Gastroesophageal sphincter (tissue), 4 donors: Measurements from ENCODE around the gene ANKRD13B. TPM values are rescaled to one million over a fixed set of nuclear protein-coding genes. Genes with fewer than 3 reads are reported as not detected.

Source experiments
- ATAC-seq: fragments of 150-250 bp; one replicate; pipeline ENCODE4 v1.9.1; 2016; ENCODE audit warnings: mild to moderate bottlenecking, moderate library complexity
- H3K27ac ChIP-seq, 4 donors: fragments of 200-600 bp; sonication (generic) in 3 of 4; 1 replicate in 3 of 4; 2 replicates in 1 of 4; pipeline ENCODE4 v1.5.1; 2016 to 2019
- H3K27me3 ChIP-seq: fragments of 200-600 bp; sonication (generic); one replicate; pipeline ENCODE4 v1.5.1; 2019
- H3K36me3 ChIP-seq, 2 donors: fragments of 200-600 bp; sonication (generic); one replicate each; pipeline ENCODE4 v1.5.1; 2019; ENCODE audit warnings: control low read depth in 1 of 2
- H3K4me1 ChIP-seq, 3 donors: fragments of 200-600 bp; sonication (generic); 1 replicate in 2 of 3; 2 replicates in 1 of 3; pipeline ENCODE4 v1.5.1; 2016 to 2019; ENCODE audit warnings: control low read depth in 2 of 3
- H3K4me3 ChIP-seq, 2 donors: fragments of 200-600 bp; sonication (generic); one replicate each; pipeline ENCODE4 v1.5.1; 2019; ENCODE audit warnings: mild to moderate bottlenecking in 1 of 2, moderate library complexity in 1 of 2
- H3K9me3 ChIP-seq, 3 donors: fragments of 200-600 bp; sonication (generic); one replicate each; pipeline ENCODE4 v1.5.1; 2017 to 2019; ENCODE audit warnings: control low read depth in 2 of 3
- EP300 ChIP-seq: sonication (generic); formaldehyde crosslinking; IDR thresholded peaks from one replicate; pipeline ENCODE4 v1.6.1; 2017; ENCODE audit warnings: antibody characterized with exemption, mild to moderate bottlenecking
- POLR2A ChIP-seq, 2 donors: fragments of 450-650 bp; IDR thresholded peaks; one replicate each; pipeline ENCODE4 v1.6.1; 2017; ENCODE audit warnings: antibody characterized with exemption in 2 of 2, mild to moderate bottlenecking in 2 of 2, moderate library complexity in 1 of 2
- POLR2AphosphoS5 ChIP-seq: sonication (generic); formaldehyde crosslinking; IDR thresholded peaks from one replicate; pipeline ENCODE4 v1.6.1; 2017; ENCODE audit warnings: antibody characterized with exemption
- WGBS, 2 donors: methylation state at CpG; one replicate each; pipeline ENCODE4 v1.1.5; 2018; ENCODE audit warnings: low coverage in 1 of 2; 5-methylcytosine and 5-hydroxymethylcytosine counted together
- total RNA-seq, 4 donors: library from RNA; depleted of rRNA; stranded (reverse); fragments of >200 nt; gene quantifications; one replicate each; pipeline ENCODE4 v1.1.0, GENCODE V29; 2016
- TF ChIP-seq, protein P1 (sequence below), 4 experiments: fragments of 200-600 bp in 2 of 4; fragments of 450-650 bp in 2 of 4; sonication (generic) in 1 of 4; IDR thresholded peaks; one replicate each; pipeline ENCODE4 v1.5.1; 2017 to 2019; ENCODE audit warnings: antibody characterized with exemption in 4 of 4, mild to moderate bottlenecking in 2 of 4, moderate library complexity in 2 of 4

The ANKRD13B gene
- total RNA-seq, 4 donors from 2014 or later, result 4.4 to 22.8 (median 10.0) TPM

DNA sequence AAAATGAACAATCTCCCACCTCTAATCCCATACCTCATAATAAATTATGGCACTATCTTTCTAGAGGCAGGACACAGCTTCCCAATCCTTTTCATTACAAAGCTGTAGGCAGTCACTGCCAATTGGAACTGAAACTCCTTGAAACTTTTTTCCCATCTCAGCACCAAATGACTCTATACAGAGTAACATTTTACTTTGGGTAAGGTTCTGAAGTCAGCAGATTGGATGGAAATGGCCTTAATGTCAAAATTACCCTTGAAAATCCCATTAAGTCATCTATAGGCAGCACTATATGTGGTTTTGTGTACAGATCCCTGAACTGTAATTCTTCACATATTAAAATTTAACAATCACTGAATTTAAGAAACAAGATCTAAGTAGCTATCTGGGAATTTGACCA, 60.0 kb downstream of the ANKRD13B start:
- Histone ChIP-seq H3K9me3 (no peaks in the 10 kb centered on the region), H3K36me3 (peaks cover 0 to 58% of the 10 kb centered on the region in 2 donors), H3K4me3 (no peak overlapping the region), H3K27ac (no peak overlapping the region), H3K27me3 (no peaks in the 10 kb centered on the region), H3K4me1 (peaks cover 0 to 13% (median 0%) of the 10 kb centered on the region in 3 donors)
- TF ChIP-seq, protein P1, sequence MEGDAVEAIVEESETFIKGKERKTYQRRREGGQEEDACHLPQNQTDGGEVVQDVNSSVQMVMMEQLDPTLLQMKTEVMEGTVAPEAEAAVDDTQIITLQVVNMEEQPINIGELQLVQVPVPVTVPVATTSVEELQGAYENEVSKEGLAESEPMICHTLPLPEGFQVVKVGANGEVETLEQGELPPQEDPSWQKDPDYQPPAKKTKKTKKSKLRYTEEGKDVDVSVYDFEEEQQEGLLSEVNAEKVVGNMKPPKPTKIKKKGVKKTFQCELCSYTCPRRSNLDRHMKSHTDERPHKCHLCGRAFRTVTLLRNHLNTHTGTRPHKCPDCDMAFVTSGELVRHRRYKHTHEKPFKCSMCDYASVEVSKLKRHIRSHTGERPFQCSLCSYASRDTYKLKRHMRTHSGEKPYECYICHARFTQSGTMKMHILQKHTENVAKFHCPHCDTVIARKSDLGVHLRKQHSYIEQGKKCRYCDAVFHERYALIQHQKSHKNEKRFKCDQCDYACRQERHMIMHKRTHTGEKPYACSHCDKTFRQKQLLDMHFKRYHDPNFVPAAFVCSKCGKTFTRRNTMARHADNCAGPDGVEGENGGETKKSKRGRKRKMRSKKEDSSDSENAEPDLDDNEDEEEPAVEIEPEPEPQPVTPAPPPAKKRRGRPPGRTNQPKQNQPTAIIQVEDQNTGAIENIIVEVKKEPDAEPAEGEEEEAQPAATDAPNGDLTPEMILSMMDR (IDR thresholded peaks at IDR 0.05), result no peak
- no peak for TF ChIP-seq EP300
- TF ChIP-seq POLR2A (IDR thresholded peaks at IDR 0.05), result no peak
- no peak for TF ChIP-seq POLR2AphosphoS5
- no peak for ATAC-seq

DNA sequence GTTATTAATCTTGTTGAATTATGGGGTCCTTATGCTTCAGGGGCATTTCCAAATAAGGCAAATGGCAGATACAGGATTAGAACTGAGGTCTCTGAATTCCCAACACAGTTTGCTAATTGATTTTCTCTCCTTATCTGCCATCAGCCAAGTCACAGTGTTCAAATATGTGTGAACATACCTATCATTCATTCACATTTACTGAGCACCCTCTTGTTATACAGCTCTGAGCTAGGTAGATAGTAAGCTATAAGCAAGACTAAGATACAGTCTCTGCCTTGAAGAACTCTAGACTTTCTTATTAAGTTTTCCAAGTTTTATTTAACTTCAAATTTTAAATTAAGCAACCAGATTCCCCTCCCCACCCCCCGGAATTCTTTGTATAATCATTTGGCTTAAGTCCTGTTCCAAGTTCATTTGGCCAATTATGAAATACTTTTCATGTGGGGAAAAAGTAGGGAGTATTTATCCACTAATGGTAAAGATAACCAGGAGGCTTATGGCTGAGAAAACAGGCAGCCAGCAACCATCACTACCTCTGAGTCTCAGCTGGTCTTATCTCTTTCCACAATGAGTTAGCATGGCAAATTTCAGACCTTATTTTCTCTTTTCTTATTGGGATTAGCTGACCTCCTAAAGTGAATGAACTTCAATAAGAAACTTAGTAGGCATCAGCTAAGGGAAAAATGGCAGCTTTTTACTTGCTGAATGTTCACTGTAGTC, 61.2 kb downstream of the ANKRD13B start:
- ATAC-seq, result no peak
- Histone ChIP-seq H3K9me3 (no peaks in the 10 kb centered on the region), H3K36me3 (peaks cover 0 to 46% of the 10 kb centered on the region in 2 donors), H3K27me3 (no peaks in the 10 kb centered on the region), H3K4me3 (no peak overlapping the region), H3K27ac (no peak overlapping the region), H3K4me1 (peaks cover 0 to 13% (median 0%) of the 10 kb centered on the region in 3 donors)
- TF ChIP-seq, protein P1 (IDR thresholded peaks at IDR 0.05), result no peak
- TF ChIP-seq EP300, result no peak
- no peak for TF ChIP-seq POLR2A (IDR thresholded peaks at IDR 0.05)
- TF ChIP-seq POLR2AphosphoS5, result no peak
- 50 to 63% methylated on average over 1 of the region's 1 CpG for WGBS, 2 donors

DNA sequence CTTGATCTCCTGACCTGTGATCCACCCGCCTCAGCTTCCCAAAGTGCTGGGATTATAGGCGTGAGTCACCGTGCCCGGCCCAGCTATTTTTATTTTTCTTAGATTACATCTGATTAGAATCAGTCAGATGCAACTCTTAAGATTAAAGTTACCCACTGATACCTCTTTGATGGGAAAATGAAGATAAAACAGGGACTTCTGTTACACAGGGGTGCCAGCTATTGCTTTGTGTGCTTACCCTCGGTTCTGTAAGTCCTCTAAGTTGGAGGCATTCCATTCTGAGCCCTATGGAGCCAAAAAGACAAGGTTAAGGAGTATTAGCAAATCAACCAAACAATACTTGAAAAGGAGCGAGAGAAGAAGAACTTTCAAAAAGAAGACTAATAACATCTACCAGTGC, 62.4 kb downstream of the ANKRD13B start:
- peaks cover 0 to 13% (median 0%) of the 10 kb centered on the region in 3 donors for H3K4me1 ChIP-seq
- no peaks in the 10 kb centered on the region for H3K27me3 ChIP-seq
- H3K27ac ChIP-seq, result no peak overlapping the region
- no peaks in the 10 kb centered on the region for H3K9me3 ChIP-seq
- 95% methylated on average over 4 to 6 of the region's 6 CpGs for WGBS, 2 donors
- TF ChIP-seq EP300, result no peak
- TF ChIP-seq POLR2AphosphoS5, result no peak
- TF ChIP-seq, protein P1 (IDR thresholded peaks at IDR 0.05), result no peak
- TF ChIP-seq POLR2A (IDR thresholded peaks at IDR 0.05), result no peak
- no peak overlapping the region for H3K4me3 ChIP-seq
- ATAC-seq, result no peak
- peaks cover 0 to 43% of the 10 kb centered on the region in 2 donors for H3K36me3 ChIP-seq

DNA sequence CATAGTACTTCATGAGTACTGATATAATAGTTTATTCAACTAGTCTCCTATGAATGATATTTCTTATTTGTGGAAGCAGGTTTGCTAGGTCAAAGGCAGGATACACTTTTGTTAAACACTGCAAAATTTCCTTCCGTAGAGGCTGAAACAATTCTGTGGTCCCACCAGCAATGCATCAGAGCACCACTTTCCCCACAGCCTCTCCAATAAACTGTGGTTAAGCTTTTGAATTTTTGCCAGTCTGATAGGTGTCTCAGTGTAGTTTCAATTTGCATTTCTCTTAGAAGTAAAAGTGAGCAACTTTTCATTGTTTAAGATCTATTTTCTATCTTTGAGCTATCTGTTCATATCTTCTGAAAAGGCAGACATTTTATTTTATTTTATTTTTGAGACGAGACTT, 66.2 kb downstream of the ANKRD13B start:
- Histone ChIP-seq H3K4me3 (no peak overlapping the region), H3K27me3 (no peaks in the 10 kb centered on the region), H3K4me1 (peaks cover 0 to 12% (median 5%) of the 10 kb centered on the region in 3 donors), H3K36me3 (peaks cover 0 to 46% of the 10 kb centered on the region in 2 donors), H3K27ac (no peak overlapping the region), H3K9me3 (no peaks in the 10 kb centered on the region)
- 88 to 93% methylated on average over 2 of the region's 2 CpGs for WGBS, 2 donors
- TF ChIP-seq EP300 (no peak), POLR2A (IDR thresholded peaks at IDR 0.05) (no peak), POLR2AphosphoS5 (no peak)
- TF ChIP-seq, protein P1 (IDR thresholded peaks at IDR 0.05), result no peak
- ATAC-seq, result no peak

DNA sequence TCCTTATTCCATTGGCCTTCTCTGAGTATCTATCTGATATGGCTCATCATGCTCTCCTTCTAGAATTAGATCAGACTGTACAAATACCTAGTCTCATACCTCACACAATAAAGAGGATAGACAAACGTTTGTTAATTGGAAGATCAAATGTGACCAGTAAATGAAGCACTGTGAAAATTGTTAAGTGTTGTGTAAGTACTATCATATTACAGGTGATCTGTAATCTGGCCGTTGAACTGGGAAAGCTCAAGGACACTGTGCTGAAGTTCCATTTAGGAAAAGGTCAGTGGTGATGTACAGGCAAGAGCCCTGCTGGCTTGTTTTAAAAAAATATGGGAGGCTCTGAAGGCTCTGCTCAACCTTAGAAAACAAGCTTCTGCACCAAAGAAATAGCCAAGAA, 68.3 kb downstream of the ANKRD13B start:
- H3K27me3 ChIP-seq, result no peaks in the 10 kb centered on the region
- H3K36me3 ChIP-seq, result peaks cover 0 to 54% of the 10 kb centered on the region in 2 donors
- H3K4me3 ChIP-seq, result no peak overlapping the region
- no peaks in the 10 kb centered on the region for H3K9me3 ChIP-seq
- ATAC-seq, result no peak
- no peak overlapping the region for H3K27ac ChIP-seq
- H3K4me1 ChIP-seq, result peaks cover 0 to 6% (median 5%) of the 10 kb centered on the region in 3 donors
- 67 to 72% methylated on average over 2 of the region's 2 CpGs for WGBS, 2 donors
- TF ChIP-seq POLR2AphosphoS5, result no peak
